B cell (primary cell): ENCODE data around the gene CCDC74A. TPM values are rescaled to one million over a fixed set of nuclear protein-coding genes. Genes with fewer than 3 reads are reported as not detected.
"Not testable (repeated sequence)": the region's sequence is repeated elsewhere in the genome, so short reads cannot be mapped to it uniquely, and the experiment has no call there.

ENCODE experiments used
- ATAC-seq: fragments of 200-7000 bp; cut with Tn5 transposase; one replicate; pipeline ENCODE4 v1.10.0; 2021; ENCODE audit warnings: low read depth, mild to moderate bottlenecking, moderate number of reproducible peaks, moderate library complexity
- CTCF ChIA-PET: fragments of 350-600 bp; sonication (Branson Sonifier 250); formaldehyde crosslinking; loops from one replicate; lab custom pipeline; 2021; ENCODE audit warnings: antibody characterized with exemption, inconsistent platforms; lab: Charles Lee
- POLR2A ChIA-PET: fragments of 350-600 bp; sonication (Branson Sonifier 250); formaldehyde crosslinking; loops from one replicate; lab custom pipeline; 2021; ENCODE audit warnings: antibody characterized with exemption; lab: Charles Lee
- DNase-seq: peaks from one replicate; pipeline ENCODE4 v3.0.0; 2013
- H2AFZ ChIP-seq: 2 replicates; pipeline ENCODE4 v1.6.1; 2012; ENCODE audit warnings: mild to moderate bottlenecking, low read depth, low read length; ENCODE audit not compliant: insufficient read depth, poor library complexity, severe bottlenecking
- H3K27ac ChIP-seq, 2 donors: 1 replicate in 1 of 2; 2 replicates in 1 of 2; pipeline ENCODE4 v1.5.1; 2012 to 2013; ENCODE audit warnings: low read length in 2 of 2, mild to moderate bottlenecking in 2 of 2, moderate library complexity in 1 of 2
- H3K27me3 ChIP-seq, 4 experiments: fragments of 200-600 bp in 1 of 4; sonication (generic) in 1 of 4; replicated peaks in 1 of 4; 1 replicate in 2 of 4; 2 replicates in 2 of 4; pipeline versions ENCODE4 v1.6.1 to v1.7.0; 2013 to 2016; ENCODE audit warnings: low read length in 3 of 4, mild to moderate bottlenecking in 2 of 4, mixed read lengths in 1 of 4, moderate library complexity in 1 of 4; ENCODE audit not compliant: insufficient read depth in 4 of 4, control insufficient read depth in 3 of 4; ENCODE audit errors: control extremely low read depth in 1 of 4
- H3K36me3 ChIP-seq, 2 experiments: replicated peaks in 1 of 2; 1 replicate in 1 of 2; 2 replicates in 1 of 2; pipeline versions ENCODE4 v1.6.1 to v1.7.1; 2013; ENCODE audit warnings: low read length in 1 of 2; ENCODE audit not compliant: insufficient read depth in 2 of 2, control insufficient read depth in 1 of 2; ENCODE audit errors: control extremely low read depth in 1 of 2, extremely low read depth in 1 of 2
- H3K4me1 ChIP-seq, 2 donors: fragments of 200-600 bp in 1 of 2; sonication (generic) in 1 of 2; 1 replicate in 1 of 2; 2 replicates in 1 of 2; pipeline versions ENCODE4 v1.5.1 to v1.6.1; 2013 to 2017; ENCODE audit warnings: low read length in 2 of 2; ENCODE audit not compliant: control insufficient read depth in 2 of 2, insufficient read depth in 2 of 2
- H3K4me2 ChIP-seq: replicated peaks from 2 replicates; pipeline ENCODE3; 2012; ENCODE audit warnings: mild to moderate bottlenecking, low read depth, low read length; ENCODE audit not compliant: poor library complexity, severe bottlenecking
- H3K4me3 ChIP-seq, 5 experiments: fragments of 200-600 bp in 1 of 5; sonication (generic) in 1 of 5; 1 replicate in 3 of 5; 2 replicates in 2 of 5; pipeline versions ENCODE4 v1.5.1 to v1.7.0; 2011 to 2016; ENCODE audit warnings: low read length in 4 of 5, mild to moderate bottlenecking in 4 of 5, low read depth in 2 of 5, control low read depth in 1 of 5, moderate library complexity in 1 of 5; ENCODE audit not compliant: insufficient read depth in 1 of 5; ENCODE audit errors: control extremely low read depth in 1 of 5, extremely low read depth in 1 of 5
- H3K79me2 ChIP-seq: fragments of 200-600 bp; sonication (generic); one replicate; pipeline ENCODE4 v1.6.0; 2016; ENCODE audit warnings: low read length; ENCODE audit not compliant: control insufficient read depth, insufficient read depth
- H3K9ac ChIP-seq: fragments of 200-600 bp; sonication (generic); 2 replicates; pipeline ENCODE4 v1.6.1; 2017; ENCODE audit warnings: mild to moderate bottlenecking, low read length, moderate library complexity
- H3K9me3 ChIP-seq, 3 donors: one replicate each; pipeline versions ENCODE4 v1.6.1 to v1.7.1; 2013; ENCODE audit warnings: low read length in 2 of 3; ENCODE audit not compliant: control insufficient read depth in 2 of 3, insufficient read depth in 1 of 3; ENCODE audit errors: control extremely low read depth in 1 of 3
- H4K20me1 ChIP-seq: 2 replicates; pipeline ENCODE4 v1.6.0; 2012; ENCODE audit warnings: mild to moderate bottlenecking, low read length; ENCODE audit not compliant: insufficient read depth, control insufficient read depth, poor library complexity, severe bottlenecking
- H3K27ac Mint-ChIP-seq: one replicate; pipeline ENCODE4 v1.8.0; 2021; ENCODE audit warnings: mixed read lengths
- H3K27me3 Mint-ChIP-seq: one replicate; pipeline ENCODE4 v1.8.0; 2021; ENCODE audit warnings: mixed read lengths
- H3K4me1 Mint-ChIP-seq: one replicate; pipeline ENCODE4 v1.8.0; 2021; ENCODE audit warnings: mixed read lengths
- H3K4me3 Mint-ChIP-seq: one replicate; pipeline ENCODE4 v1.8.0; 2021; ENCODE audit warnings: mixed read lengths
- H3K9me3 Mint-ChIP-seq: one replicate; pipeline ENCODE4 v1.8.0; 2022; ENCODE audit warnings: mixed read lengths; ENCODE audit not compliant: insufficient read depth
- EZH2 ChIP-seq: IDR thresholded peaks from 2 replicates; pipeline ENCODE4 v1.6.1; 2012; ENCODE audit warnings: borderline replicate concordance, low read depth, mild to moderate bottlenecking, moderate library complexity, low read length; ENCODE audit not compliant: insufficient read depth, poor library complexity, severe bottlenecking
- WGBS: methylation state at CpG from one replicate; pipeline ENCODE4 v1.1.5; 2013; ENCODE audit warnings: missing lambda C conversion rate; ENCODE audit not compliant: insufficient coverage; 5-methylcytosine and 5-hydroxymethylcytosine counted together
- intact Hi-C: fragments of 100-400 bp; cut with micrococcal nuclease; formaldehyde crosslinking; loops from one replicate; pipeline ENCODE4 v1.10.0; 2022
- polyA plus RNA-seq: library from polyadenylated mRNA; depleted of rRNA; stranded (reverse); fragments of >200 nt; gene quantifications from 2 replicates; pipeline ENCODE4 v1.2.3, GENCODE V29; 2012
- total RNA-seq, 2 donors: library from RNA; stranded (reverse); fragments of 120-200 nt in 1 of 2; gene quantifications; 1 replicate in 1 of 2; 2 replicates in 1 of 2; pipeline versions ENCODE4 v1.2.3 to v1.2.4, GENCODE V29; 2013 to 2022
- TF ChIP-seq, protein P1 (sequence below): fragments of 200-600 bp; IDR thresholded peaks from one replicate; pipeline ENCODE4 v1.8.0; 2022; ENCODE audit warnings: antibody characterized with exemption, mild to moderate bottlenecking

The CCDC74A gene
- total and polyA plus RNA-seq, 2 donors (not counting 1 experiment from before 2014, with no cell fraction given) = 3.1 TPM; not detected in 1

DNA sequence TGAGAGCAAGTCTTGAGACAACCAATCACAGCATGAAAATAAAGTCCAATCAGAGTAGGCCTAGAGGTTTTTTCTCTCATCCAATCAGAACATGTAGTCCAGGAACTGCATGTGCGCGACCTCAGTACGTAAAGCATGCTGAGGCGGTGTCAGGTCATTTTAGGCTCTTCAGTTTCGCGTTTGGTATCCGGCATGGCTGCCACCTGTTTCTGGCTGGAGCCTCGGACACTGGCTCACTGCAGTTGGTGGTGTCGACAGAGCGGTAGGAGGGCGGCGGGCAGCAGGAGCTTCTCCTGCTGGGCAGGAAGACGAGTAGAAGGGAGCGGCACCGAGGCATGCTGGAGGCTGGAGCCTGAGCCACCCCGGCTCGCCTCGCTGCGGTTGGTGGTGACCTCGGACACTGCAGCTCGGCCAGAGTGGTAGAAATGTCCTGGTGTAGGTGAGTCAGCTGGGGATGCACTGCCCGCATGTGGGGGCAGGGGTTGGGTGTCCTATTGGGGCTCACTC lies 15.8 kb downstream of the CCDC74A start:
- no peak for DNase-seq
- Mint-ChIP-seq H3K9me3 (peaks cover 2% of the 10 kb centered on the region), H3K4me3 (no peak overlapping the region), H3K27me3 (peaks cover 12% of the 10 kb centered on the region), H3K4me1 (no peaks in the 10 kb centered on the region), H3K27ac (no peak overlapping the region)
- H3K4me2 ChIP-seq = no peak overlapping the region
- TF ChIP-seq EZH2 = no peak
- TF ChIP-seq, protein P1, sequence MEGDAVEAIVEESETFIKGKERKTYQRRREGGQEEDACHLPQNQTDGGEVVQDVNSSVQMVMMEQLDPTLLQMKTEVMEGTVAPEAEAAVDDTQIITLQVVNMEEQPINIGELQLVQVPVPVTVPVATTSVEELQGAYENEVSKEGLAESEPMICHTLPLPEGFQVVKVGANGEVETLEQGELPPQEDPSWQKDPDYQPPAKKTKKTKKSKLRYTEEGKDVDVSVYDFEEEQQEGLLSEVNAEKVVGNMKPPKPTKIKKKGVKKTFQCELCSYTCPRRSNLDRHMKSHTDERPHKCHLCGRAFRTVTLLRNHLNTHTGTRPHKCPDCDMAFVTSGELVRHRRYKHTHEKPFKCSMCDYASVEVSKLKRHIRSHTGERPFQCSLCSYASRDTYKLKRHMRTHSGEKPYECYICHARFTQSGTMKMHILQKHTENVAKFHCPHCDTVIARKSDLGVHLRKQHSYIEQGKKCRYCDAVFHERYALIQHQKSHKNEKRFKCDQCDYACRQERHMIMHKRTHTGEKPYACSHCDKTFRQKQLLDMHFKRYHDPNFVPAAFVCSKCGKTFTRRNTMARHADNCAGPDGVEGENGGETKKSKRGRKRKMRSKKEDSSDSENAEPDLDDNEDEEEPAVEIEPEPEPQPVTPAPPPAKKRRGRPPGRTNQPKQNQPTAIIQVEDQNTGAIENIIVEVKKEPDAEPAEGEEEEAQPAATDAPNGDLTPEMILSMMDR = no peak
- no peak overlapping the region for H2AFZ ChIP-seq
- no peaks in the 10 kb centered on the region for H3K27me3 ChIP-seq
- H3K9me3 ChIP-seq = peaks cover 0 to 7% (median 0%) of the 10 kb centered on the region in 3 donors
- H3K9ac ChIP-seq = no peak overlapping the region
- no peaks in the 10 kb centered on the region for H4K20me1 ChIP-seq
- ChIA-PET CTCF (no interaction called here), POLR2A (no interaction called here)
- H3K27ac ChIP-seq = no peak overlapping the region
- no peaks in the 10 kb centered on the region for H3K4me1 ChIP-seq
- WGBS = 98% methylated on average over 22 of the region's 22 CpGs
- intact Hi-C loops = no loop called here
- H3K79me2 ChIP-seq = no peaks in the 10 kb centered on the region
- H3K4me3 ChIP-seq = no peak overlapping the region
- no peaks in the 10 kb centered on the region for H3K36me3 ChIP-seq
- no peak for ATAC-seq

DNA sequence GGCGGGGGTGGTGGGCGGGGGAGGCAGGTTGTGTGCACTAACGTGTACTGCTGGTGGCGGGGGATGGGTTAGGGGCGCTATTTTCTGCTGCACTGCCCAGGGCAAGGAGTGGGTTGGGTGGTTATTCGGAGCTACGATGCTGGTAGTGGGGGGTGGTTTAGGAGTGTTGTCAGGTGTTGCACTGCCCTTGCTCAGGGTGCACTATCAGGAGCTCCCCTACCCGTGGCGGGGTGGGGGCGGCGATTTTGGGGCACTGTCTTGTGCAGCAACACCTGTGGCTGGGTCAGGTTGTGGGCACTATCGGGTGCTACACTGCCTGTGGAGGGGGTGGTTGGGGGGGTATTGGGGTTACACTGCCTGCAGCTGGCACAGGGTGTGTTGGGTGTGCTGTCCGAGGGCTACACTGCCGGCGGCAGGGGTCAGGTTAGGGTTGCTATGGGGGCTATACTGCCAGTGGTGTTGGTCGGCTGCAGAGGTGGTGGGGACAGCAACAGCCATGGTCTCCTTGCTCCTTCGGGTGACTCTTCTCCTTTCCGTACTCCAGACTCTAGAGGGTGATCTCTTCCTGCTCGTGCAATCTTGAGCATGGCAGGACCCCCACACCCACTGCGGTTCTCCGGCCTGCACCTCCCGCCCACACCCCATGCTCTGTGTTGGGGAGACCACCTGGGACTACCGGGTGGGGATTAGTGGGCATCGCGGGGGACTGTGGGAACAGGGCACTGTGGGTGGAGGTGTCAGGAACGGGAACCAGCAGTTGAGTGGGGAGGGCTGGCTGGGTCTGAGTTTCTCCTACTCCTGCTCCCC lies 16.5 kb downstream of the CCDC74A start:
- H3K9ac ChIP-seq, ATAC-seq, POLR2A ChIA-PET, H3K4me1 ChIP-seq, intact Hi-C loops, DNase-seq, H3K27me3 ChIP-seq, H3K36me3 ChIP-seq, H3K9me3 ChIP-seq, H2AFZ ChIP-seq, H3K4me2 ChIP-seq, H3K27ac Mint-ChIP-seq, H3K79me2 ChIP-seq, H3K4me3 Mint-ChIP-seq, H4K20me1 ChIP-seq, H3K9me3 Mint-ChIP-seq, H3K4me1 Mint-ChIP-seq, H3K4me3 ChIP-seq, H3K27ac ChIP-seq, CTCF ChIA-PET: not testable (repeated sequence)
- peaks cover 13% of the 10 kb centered on the region for H3K27me3 Mint-ChIP-seq
- WGBS = 89% methylated on average over 13 of the region's 26 CpGs

DNA sequence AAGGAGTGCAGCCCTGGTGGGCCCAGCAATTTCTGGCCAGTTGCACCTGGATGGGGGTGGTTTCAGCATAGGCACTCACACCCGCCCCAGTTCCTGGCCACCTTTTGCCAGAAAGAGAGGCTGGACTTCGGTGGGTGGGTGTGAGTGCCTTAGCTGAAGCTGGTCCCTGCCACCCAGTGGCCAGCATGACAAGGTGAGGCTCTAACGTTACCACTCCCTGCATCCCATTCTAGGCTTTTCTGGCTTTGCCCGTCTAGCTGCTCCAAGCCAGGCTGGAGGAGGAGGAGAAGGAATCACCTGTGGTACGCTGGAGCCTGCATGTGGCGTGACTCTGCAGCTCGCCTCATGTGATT lies 17.1 kb downstream of the CCDC74A start:
- intact Hi-C loops, H3K9me3 Mint-ChIP-seq, H3K4me2 ChIP-seq, H3K27ac ChIP-seq, H3K27ac Mint-ChIP-seq, H3K4me3 ChIP-seq, H3K79me2 ChIP-seq, H3K36me3 ChIP-seq, H3K27me3 ChIP-seq, DNase-seq, POLR2A ChIA-PET, H3K9ac ChIP-seq, H3K4me1 Mint-ChIP-seq, H4K20me1 ChIP-seq, CTCF ChIA-PET, H3K9me3 ChIP-seq, H2AFZ ChIP-seq, ATAC-seq, H3K4me1 ChIP-seq, H3K4me3 Mint-ChIP-seq: not testable (repeated sequence)
- WGBS = 100% methylated on average over 1 of the region's 7 CpGs
- H3K27me3 Mint-ChIP-seq = peaks cover 13% of the 10 kb centered on the region
